NOMO-1 treated with dmso at 0.1 percent for 144 hours (cell line): Measurements from ENCODE around the gene CACNA1C.

ENCODE experiments used
- DNase-seq: peaks from one replicate; lab custom pipeline; 2025; ENCODE audit not compliant: unreplicated experiment; lab: John Stamatoyannopoulos, UW

The CACNA1C gene

DNA sequence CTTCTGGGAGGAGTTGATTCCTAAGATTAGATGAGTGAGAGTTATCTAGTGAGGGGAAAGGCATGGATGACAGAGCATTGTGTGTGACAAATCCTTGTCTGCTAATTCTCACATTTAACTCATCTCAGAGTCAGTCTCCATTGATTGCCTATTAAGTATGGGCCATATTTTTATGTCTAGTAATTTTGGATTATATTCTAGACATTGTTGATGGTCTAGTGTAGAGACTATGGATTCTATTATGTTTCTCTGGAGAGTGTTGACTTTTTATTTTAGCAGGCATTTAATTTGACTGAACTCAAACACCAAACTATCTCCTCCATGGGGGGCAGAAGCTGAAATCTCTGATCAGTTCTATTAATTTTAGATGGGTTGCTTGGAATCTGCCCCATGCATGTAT is 114.4 kb downstream of the CACNA1C start:
- DNase-seq = no peak

GRCh38 chr12:2168808-2169207 is 116.0 kb downstream of the CACNA1C start:
- DNase-seq = no peak

- no peak for DNase-seq
These were observed 116.7 kb downstream of the CACNA1C start for GRCh38 chr12:2169489-2169888.

GRCh38 chr12:2169940-2170339 is 117.2 kb downstream of the CACNA1C start:
- no peak for DNase-seq

- no peak for DNase-seq
These were observed 117.6 kb downstream of the CACNA1C start for GRCh38 chr12:2170376-2170775.

DNA sequence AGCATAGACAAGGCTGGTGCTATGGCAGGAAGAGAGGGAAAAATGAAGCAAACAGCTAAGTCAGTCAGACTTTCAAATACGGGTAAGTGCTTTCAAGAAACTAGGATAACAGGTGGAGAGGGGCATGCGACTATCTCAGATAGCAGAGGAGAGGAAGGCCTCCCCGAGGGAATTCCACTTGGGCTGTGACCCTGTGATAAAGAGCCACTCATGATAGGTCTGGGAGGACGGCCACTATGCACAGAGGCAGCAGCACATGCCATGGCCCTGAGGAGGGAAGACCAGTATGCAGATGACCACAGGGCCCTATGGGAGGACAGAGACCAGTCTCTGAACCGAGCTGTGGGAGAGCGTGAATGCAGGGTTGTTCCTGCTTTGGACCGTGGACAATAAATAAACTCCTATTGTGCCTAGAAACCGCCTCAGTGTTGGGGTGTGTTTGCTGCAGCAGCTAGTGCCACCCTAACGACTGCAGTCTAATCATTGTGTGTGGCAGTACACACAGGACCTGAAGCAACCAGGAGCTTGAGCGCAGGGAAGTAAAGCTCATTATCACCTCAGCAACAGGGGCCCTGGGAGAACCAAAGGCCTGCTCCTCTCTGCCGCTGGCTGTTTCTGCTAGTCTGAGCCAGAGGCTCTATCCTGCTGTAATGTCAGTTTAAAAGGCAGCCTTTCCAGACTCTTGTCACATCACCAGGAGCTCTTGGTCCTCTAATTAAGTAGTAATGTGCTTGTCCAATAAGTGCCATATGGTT is 119.1 kb downstream of the CACNA1C start:
- DNase-seq = no peak

GRCh38 chr12:2172491-2173214 is 119.9 kb downstream of the CACNA1C start:
- DNase-seq = no peak

GRCh38 chr12:2173971-2174370 is 121.2 kb downstream of the CACNA1C start:
- DNase-seq = peak; percentile 11

- DNase-seq = no peak
These were observed 124.2 kb downstream of the CACNA1C start for GRCh38 chr12:2177003-2177402.

DNA sequence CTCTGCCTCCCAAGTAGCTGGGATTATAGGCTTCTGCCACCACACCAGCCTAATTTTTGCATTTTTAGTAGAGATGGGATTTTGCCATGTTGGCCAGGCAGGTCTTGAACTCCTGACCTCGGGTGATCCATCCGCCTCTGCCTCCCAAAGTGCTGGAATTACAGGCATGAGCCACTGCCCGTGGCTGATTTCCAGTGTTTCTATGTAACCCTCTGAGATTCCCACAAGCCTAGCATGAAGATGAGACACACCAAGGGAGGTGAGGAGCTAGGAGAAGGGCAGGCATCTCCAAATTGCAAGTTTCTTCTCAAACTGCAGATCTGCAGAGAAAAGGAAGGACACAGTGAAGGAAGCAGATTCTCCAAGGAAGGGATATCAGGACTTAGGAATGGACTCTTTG is 125.0 kb downstream of the CACNA1C start:
- DNase-seq = no peak

DNA sequence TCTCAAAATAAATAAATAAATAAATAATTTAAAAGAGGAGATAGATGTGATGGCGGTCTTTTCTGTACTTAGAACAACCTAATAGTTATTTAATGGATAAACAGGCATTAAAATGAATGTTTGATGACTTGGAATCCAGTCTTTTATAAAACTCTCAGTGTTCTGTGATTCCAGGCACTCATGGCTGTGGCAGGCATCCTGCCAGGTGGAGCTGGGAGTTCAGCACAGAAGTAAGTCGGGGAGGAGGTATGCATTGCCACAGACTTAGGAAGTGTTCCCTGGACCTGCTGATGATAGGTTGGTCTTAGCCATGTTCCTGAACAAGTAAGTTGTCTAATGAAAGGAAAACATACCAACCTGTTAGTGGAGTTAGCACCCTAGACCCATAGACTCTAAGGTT is 126.3 kb downstream of the CACNA1C start:
- no peak for DNase-seq

- no peak for DNase-seq
These were observed 127.4 kb downstream of the CACNA1C start for GRCh38 chr12:2179953-2180736.

DNA sequence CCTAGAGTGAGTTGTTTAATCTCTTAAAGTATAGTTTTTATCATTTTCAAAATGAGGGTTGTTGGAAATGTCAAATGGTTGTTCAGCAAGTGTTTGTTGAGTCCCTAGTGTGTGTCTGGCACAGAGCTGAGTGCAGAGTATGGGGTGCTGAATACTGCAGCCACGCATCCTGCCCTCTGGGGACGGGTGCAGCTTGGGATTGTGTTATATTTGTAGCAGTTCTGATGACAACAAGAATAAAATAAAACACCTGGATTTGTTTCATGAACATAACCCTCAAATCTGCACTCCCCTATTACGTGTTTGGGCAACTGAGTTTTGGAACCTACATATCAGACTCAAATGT is 127.9 kb downstream of the CACNA1C start:
- DNase-seq = no peak

DNA sequence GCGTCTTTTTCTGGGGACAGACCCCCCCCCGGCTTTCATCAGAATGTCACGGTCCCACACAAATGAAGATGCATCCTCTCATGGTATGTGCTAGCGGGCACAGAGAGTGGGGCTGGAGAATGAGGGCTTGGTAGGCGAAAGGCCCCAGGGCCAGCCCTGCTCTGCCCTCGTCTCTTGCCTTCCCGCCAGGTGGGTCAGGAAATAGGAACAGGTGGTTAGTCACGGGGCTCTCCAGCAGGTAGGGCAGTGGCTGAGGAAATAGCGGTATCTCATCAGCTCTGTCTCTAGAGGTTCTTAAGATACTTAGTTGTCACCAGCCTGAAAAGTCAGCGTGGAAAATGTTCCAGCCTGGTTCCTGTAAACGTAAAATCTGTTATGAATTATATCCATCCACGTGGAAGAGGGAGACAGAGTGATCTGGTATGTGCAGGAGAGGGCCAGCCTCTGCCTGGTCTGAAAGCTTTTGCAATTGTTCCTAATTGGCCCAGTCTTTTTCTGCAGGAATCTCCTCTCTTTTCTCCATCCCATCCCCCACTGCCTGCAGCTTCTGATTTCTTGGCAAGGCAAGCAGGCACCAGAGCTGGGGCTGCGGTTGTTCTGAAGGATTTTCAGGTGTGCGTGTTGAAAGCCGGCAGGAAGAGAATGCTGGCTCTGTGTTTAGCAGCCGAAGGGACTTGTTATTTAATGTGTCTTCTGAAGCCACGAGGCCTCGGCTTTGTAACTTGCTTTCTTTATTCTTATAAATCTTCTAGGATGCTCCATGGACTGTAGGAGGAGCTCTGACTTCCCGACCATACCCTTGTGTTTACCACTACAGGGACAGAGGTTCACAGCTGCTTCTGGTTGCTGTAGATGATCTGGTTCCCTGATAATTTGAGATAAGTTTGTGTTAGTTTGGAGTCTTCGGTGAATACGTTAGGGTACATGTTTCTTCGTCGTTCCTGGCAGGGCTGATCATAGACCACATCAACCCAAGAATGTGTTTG is 131.1 kb downstream of the CACNA1C start:
- DNase-seq = no peak

GRCh38 chr12:2185751-2186341 is 133.1 kb downstream of the CACNA1C start:
- DNase-seq = no peak

DNA sequence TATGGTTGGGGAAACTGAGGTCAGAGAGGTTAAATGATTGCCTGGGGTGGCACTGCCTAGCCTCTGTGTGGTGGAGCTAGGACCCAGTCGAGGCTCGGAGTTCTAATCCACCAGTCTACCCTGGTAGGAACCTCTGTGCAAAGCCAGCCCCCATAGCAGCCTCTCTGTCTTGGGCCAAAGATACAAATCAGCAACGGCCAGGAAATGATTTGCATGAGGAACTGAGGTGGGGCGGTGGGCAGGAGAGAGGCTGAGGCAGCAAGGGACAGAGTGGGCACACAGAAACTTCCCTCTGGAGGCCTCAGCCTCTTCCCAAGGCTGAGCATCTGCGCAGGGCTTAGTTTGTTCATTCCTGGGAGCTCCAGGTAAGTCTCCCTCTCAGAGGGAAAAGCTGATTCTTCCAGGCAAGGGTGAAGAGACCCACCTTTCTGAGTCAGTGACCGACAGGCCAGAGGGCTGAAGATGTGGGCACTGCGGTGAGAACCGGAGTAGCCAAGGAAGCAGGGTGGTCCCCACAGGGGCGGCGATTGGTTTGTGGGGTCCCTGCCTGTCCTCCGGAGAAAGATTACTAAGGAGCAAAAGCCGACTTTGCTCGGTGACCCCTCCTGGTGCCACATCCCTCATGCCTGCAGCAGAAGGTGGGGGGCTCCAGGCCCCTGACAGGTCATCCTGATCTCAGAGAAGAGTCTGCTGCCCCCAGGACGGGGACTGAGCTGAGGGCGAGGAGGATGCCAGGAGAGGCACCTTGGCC is 134.6 kb downstream of the CACNA1C start:
- DNase-seq = no peak

- DNase-seq = no peak
These were observed 137.3 kb downstream of the CACNA1C start for GRCh38 chr12:2190085-2190484.

DNA sequence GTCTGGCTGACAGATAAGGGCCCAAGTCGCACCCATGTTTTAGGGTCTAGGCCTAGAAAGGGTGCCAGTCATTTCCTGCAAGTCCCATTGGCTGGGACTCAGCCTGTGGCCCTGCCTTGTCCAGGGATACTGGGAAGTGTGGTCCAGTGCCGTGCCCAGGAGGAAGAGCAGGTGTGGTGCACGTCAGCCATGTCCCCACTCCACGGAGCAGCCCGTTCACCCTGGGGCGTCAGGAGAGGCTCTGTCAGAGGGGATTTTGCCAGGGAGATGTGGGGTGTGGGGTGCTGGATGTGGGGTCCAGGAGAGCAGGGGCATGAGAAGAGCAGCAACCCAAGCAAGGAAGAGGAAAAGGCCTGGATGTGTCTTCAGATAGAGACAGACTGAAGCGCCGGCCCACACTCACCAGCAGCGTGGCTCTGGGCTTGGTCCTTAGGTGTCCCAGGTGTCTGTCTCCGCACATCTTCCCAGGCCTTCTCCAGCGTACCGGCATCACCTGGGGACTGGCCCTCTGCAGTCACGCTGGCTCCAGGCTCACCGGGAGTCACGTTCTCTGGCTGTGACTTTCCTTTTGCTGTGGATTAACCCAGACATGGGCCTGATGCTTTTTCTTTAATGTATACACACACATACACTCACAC is 138.2 kb downstream of the CACNA1C start:
- no peak for DNase-seq

- DNase-seq = no peak
These were observed 138.9 kb downstream of the CACNA1C start for GRCh38 chr12:2191534-2192153.
